Colonic mucosa (tissue), 4 donors: ENCODE measurements around the gene SGSH. TPM values are rescaled to one million over a fixed set of nuclear protein-coding genes. Genes with fewer than 3 reads are reported as not detected.

Experiments used
- DNase-seq: peaks from one replicate; pipeline ENCODE4 v3.0.0-alpha.2; 2020
- H3K27ac ChIP-seq: fragments of 200-600 bp; one replicate; pipeline ENCODE4 v1.8.0; 2021
- H3K27me3 ChIP-seq: fragments of 200-600 bp; one replicate; pipeline ENCODE4 v1.8.0; 2021
- H3K36me3 ChIP-seq: fragments of 200-600 bp; one replicate; pipeline ENCODE4 v1.8.0; 2021
- H3K4me1 ChIP-seq: fragments of 200-600 bp; one replicate; pipeline ENCODE4 v1.8.0; 2021; ENCODE audit warnings: mild to moderate bottlenecking
- H3K4me3 ChIP-seq: fragments of 200-600 bp; one replicate; pipeline ENCODE4 v1.8.0; 2021
- H3K9ac ChIP-seq, 2 donors: one replicate each; pipeline ENCODE4 v1.7.0; 2013; ENCODE audit warnings: control low read depth in 2 of 2, low read depth in 2 of 2, low read length in 2 of 2
- H3K9me3 ChIP-seq: fragments of 200-600 bp; one replicate; pipeline ENCODE4 v1.8.0; 2021
- intact Hi-C: fragments of 100-400 bp; cut with DNase I; formaldehyde crosslinking; loops from one replicate; pipeline ENCODE4 v1.14.1; 2022
- total RNA-seq, 2 donors: library from RNA; stranded (reverse); fragmentation: NEBNext Ultra II Directional in 1 of 2; extraction: Animal tissue kit (Norgen Biotek cat#: 25700) in 1 of 2; gene quantifications; one replicate each; pipeline ENCODE4 v1.2.1, GENCODE V29; 2021
- TF ChIP-seq, protein P1 (sequence below): fragments of 200-600 bp; IDR thresholded peaks from one replicate; pipeline ENCODE4 v1.8.0; 2022; ENCODE audit warnings: antibody characterized with exemption, mild to moderate bottlenecking
- donor health status: healthy.
- donor health status: DM: no; HTN: no; CAD: no.
- donor health status: DM: no; HTN: no; CAD: no.

Gene SGSH
- total RNA-seq, 2 donors from 2014 or later: 40.3 to 43.1 TPM

DNA sequence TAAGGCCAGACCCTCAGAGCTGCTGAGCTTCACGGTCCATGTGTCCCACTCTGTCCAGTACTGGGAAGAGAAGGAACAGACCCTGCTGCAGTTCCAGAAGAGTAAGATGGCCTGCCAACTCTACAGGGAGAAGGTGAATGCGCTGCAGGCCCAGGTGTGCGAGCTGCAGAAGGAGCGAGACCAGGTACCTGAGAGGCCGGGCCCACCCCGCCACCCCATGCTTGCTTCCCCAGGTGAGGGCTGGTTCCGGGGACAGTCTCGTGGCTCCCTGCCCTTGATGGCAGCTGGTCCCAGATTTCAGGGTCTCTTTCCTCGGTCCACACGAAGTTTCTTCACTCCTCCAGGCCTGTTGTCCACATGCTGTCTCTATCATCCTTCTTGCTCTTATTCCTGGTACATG is 29.4 kb downstream of the SGSH start:
- Histone ChIP-seq H3K36me3 (no peaks in the 10 kb centered on the region), H3K4me3 (no peak overlapping the region), H3K9me3 (no peaks in the 10 kb centered on the region), H3K27me3 (no peaks in the 10 kb centered on the region), H3K27ac (no peak overlapping the region), H3K4me1 (no peaks in the 10 kb centered on the region), H3K9ac (no peak overlapping the region)
- intact Hi-C loops: no loop called here
- TF ChIP-seq, protein P1, sequence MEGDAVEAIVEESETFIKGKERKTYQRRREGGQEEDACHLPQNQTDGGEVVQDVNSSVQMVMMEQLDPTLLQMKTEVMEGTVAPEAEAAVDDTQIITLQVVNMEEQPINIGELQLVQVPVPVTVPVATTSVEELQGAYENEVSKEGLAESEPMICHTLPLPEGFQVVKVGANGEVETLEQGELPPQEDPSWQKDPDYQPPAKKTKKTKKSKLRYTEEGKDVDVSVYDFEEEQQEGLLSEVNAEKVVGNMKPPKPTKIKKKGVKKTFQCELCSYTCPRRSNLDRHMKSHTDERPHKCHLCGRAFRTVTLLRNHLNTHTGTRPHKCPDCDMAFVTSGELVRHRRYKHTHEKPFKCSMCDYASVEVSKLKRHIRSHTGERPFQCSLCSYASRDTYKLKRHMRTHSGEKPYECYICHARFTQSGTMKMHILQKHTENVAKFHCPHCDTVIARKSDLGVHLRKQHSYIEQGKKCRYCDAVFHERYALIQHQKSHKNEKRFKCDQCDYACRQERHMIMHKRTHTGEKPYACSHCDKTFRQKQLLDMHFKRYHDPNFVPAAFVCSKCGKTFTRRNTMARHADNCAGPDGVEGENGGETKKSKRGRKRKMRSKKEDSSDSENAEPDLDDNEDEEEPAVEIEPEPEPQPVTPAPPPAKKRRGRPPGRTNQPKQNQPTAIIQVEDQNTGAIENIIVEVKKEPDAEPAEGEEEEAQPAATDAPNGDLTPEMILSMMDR: no peak
- DNase-seq: no peak

DNA sequence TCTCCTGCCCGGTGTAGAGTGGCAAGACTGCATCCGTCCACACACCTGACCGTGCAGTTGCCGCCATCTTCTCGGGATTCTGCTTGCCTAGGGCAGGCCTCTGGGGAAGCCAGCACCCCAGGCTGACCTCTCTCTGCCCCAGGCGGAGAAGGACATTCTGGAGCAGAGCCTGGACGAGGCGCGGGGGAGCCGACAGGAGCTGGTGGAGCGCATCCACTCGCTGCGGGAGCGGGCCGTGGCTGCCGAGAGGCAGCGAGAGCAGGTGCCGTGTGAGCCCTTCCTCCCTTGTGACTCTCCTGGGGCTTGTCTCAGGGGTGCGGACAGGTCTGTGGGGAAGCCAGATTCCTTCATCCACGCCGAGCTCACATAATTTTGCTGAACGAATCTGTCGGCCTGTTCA is 30.5 kb downstream of the SGSH start:
- H3K27me3 ChIP-seq: no peaks in the 10 kb centered on the region
- H3K27ac ChIP-seq: no peak overlapping the region
- no peaks in the 10 kb centered on the region for H3K36me3 ChIP-seq
- intact Hi-C loops: no loop called here
- no peak overlapping the region for H3K4me3 ChIP-seq
- TF ChIP-seq, protein P1: no peak
- DNase-seq: no peak
- no peak overlapping the region for H3K9ac ChIP-seq
- no peaks in the 10 kb centered on the region for H3K9me3 ChIP-seq
- H3K4me1 ChIP-seq: no peaks in the 10 kb centered on the region

DNA sequence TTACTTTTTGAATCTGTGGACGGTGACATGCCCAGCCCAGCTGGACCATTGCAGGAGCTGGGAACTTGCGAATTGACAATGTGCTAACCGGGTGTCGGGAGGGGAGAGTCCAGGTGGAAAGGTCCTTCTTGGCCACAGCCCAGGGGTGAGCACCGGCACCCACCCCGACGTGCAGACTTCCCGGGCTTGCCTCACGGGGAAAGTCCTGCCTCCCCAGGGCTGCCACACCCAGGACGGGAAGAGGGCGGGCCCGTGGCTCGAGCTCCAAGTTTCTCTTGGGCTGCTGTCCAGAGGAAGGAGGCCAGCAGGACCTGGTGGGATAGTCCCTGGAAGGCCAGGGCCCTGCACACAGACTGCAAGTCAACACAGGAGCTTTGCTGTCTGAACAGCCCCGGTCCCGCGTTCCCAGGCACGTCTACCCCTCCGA is 32.6 kb downstream of the SGSH start:
- Histone ChIP-seq H3K27ac (peak overlapping the region; percentile 37), H3K4me3 (no peak overlapping the region)
- intact Hi-C loops: no loop called here

DNA sequence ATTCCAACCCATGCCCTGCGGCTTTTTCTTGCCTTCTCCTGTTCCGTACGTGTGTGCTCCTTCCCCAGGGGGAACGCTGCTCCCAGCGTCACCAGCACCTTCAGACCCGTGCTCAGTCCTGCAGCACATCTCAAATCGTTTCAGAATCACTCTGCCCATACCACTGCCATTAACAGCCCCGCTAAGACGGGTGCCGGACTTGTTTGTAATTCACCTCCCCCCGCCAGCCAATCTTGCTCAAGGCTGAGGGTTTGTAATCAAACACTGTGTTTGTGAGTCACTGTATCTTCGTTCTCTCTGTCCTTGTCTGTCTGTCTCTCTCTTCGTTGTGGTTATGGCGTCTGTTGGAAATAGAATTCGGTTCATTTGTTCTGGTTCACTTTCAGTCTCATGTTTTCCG is 33.0 kb downstream of the SGSH start:
- TF ChIP-seq, protein P1: no peak
- DNase-seq: no peak
- H3K9me3 ChIP-seq: no peaks in the 10 kb centered on the region
- no peak overlapping the region for H3K9ac ChIP-seq
- intact Hi-C loops: no loop called here
- no peak overlapping the region for H3K4me3 ChIP-seq
- H3K27me3 ChIP-seq: no peaks in the 10 kb centered on the region
- H3K36me3 ChIP-seq: no peaks in the 10 kb centered on the region
- no peaks in the 10 kb centered on the region for H3K4me1 ChIP-seq
- peak overlapping the region; percentile 37 for H3K27ac ChIP-seq

More for the DNA sequence above, 32.6 kb downstream of the SGSH start:
- H3K27me3 ChIP-seq: no peaks in the 10 kb centered on the region
- no peak overlapping the region for H3K9ac ChIP-seq
- TF ChIP-seq, protein P1: no peak
- DNase-seq: peak; percentile 79
- no peaks in the 10 kb centered on the region for H3K9me3 ChIP-seq
- no peaks in the 10 kb centered on the region for H3K4me1 ChIP-seq
- H3K36me3 ChIP-seq: no peaks in the 10 kb centered on the region

DNA sequence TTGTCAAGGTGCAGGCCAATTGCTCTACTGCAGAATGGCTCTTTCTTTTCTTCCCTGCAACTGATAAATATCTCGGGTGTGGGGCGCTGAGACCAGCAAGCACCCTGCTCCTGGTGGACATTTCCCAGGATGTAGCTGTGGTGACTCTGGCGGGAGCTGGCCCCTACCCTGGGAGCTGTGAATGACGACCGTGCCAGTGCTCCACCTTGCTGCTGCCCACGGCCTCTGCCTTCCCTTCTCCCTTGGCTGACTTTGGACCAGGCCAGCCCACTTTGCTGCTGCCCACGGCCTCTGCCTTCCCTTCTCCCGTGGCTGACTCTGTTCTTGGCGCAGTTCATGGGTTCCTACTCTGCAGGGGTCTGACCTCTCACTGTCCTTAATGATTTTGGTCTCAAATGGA is 34.2 kb downstream of the SGSH start:
- TF ChIP-seq, protein P1: no peak
- intact Hi-C loops: no loop called here
- no peak overlapping the region for H3K9ac ChIP-seq

DNA sequence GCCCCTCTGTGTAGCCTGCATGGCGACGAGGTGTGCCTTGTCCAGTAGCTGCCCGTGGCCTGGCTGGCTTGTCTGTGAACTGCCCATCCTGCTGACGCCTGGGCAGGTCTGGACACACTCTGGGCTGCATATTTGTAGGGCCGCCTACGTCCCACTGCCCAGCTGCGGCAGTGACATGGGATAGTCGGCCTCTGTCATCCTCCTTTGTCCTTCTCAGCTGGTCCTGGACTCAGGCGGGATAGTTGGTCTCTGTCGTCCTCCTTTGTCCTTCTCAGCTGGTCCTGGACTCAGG is 35.8 kb downstream of the SGSH start:
- H3K4me3 ChIP-seq: no peak overlapping the region
- TF ChIP-seq, protein P1: no peak

More for the DNA sequence above, 34.2 kb downstream of the SGSH start:
- Histone ChIP-seq H3K36me3 (no peaks in the 10 kb centered on the region), H3K27ac (no peak overlapping the region), H3K4me1 (no peaks in the 10 kb centered on the region), H3K9me3 (no peaks in the 10 kb centered on the region), H3K4me3 (no peak overlapping the region), H3K27me3 (no peaks in the 10 kb centered on the region)
- DNase-seq: no peak

More for the DNA sequence above, 35.8 kb downstream of the SGSH start:
- Histone ChIP-seq H3K27ac (no peak overlapping the region), H3K27me3 (peaks cover 4% of the 10 kb centered on the region), H3K9me3 (no peaks in the 10 kb centered on the region), H3K36me3 (no peaks in the 10 kb centered on the region), H3K9ac (no peak overlapping the region), H3K4me1 (no peaks in the 10 kb centered on the region)
- intact Hi-C loops: no loop called here
- no peak for DNase-seq
